GM18520 (cell line): Measurements from ENCODE around the gene PMIS2.
A peak's percentile ranks its signal among the peaks of the same experiment; 100 is the strongest.

Experiments
- ATAC-seq: cut with Tn5 transposase; IDR thresholded peaks from one replicate; pipeline ENCODE4 v1.9.1; 2021; ENCODE audit not compliant: unreplicated experiment

Gene PMIS2

GRCh38 chr19:35623327-35624010, 37.5 kb downstream of the PMIS2 start:
- ATAC-seq, result no peak

- no peak for ATAC-seq
Observed at GRCh38 chr19:35628264-35628564, 42.2 kb downstream of the PMIS2 start.

- peak; percentile 96 for ATAC-seq
Observed at GRCh38 chr19:35628565-35629331, 42.8 kb downstream of the PMIS2 start, which contains the start of gene RBM42. RBM42 (plus strand) TSS chr19:35629036; CDS start chr19:35629154, 118 bp downstream.

- no peak for ATAC-seq
Observed at GRCh38 chr19:35629332-35629633, 43.3 kb downstream of the PMIS2 start.

GRCh38 chr19:35633727-35634440, 47.9 kb downstream of the PMIS2 start:
- ATAC-seq, result no peak

GRCh38 chr19:35636651-35637050, 50.7 kb downstream of the PMIS2 start:
- no peak for ATAC-seq
